NCI-H146 (cell line): ENCODE results near the gene TEC.
"Not testable (repeated sequence)": the region's sequence is repeated elsewhere in the genome, so short reads cannot be mapped to it uniquely, and the experiment has no call there.

Experiments
- DNase-seq: peaks from one replicate; lab custom pipeline; 2025; lab: John Stamatoyannopoulos, UW

The TEC gene

DNA sequence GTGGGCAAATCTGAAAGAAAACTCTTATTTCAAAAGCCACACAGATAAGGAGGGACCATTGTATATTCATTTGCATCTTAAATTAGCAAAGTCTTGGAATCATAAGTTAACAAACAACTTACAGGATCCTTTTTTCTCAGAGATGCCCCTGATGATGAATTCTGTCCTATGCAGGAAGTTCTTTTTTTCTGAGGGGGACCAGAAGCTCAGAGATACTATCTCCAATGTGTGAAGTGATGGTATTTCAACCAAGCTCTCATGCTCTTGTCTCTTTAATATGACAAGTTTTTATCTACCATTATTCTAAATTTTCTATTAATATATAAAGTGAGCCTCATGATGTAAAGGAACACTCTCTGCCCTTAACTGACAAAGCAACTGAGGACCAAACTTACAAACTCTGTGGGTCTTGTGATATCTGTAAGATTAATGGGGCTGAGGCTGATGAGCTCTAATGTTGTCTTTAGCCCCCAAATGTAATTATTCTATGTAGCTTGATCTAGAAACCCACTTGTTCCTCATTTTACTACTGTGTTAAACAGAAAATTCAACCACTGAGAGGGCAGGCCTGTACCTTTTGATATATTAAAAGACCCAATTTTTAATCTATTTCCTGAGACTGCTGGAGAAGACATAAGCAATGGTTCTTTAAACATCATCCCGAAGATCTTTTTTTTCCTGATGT, 27.0 kb downstream of the TEC start:
- no peak for DNase-seq

- DNase-seq: no peak
These were observed 27.9 kb downstream of the TEC start for GRCh38 chr4:48241731-48242130.

GRCh38 chr4:48237996-48238645, 31.5 kb downstream of the TEC start:
- no peak for DNase-seq

- DNase-seq: no peak
These were observed 34.6 kb downstream of the TEC start for GRCh38 chr4:48235050-48235449.

DNA sequence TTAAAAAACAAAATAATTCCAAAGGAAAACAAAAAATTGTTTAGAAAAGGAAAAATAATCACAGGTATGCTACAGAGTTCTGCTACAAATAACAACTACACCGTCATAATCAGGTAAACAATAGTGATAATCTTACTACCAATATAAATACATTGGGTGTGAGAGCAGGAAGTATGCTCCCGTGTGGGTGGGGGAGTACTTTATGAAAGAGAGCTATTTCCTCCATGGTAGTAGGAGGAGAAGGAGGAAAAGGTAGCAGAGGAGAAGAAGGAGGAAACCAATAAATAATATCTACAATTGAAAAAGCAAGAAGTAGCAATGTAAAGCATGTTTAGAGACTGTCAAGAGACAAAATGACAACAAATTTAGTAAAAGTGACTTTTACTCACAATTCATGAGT, 35.1 kb downstream of the TEC start:
- no peak for DNase-seq

- DNase-seq: no peak
These were observed 40.7 kb downstream of the TEC start for GRCh38 chr4:48228949-48229348.

DNA sequence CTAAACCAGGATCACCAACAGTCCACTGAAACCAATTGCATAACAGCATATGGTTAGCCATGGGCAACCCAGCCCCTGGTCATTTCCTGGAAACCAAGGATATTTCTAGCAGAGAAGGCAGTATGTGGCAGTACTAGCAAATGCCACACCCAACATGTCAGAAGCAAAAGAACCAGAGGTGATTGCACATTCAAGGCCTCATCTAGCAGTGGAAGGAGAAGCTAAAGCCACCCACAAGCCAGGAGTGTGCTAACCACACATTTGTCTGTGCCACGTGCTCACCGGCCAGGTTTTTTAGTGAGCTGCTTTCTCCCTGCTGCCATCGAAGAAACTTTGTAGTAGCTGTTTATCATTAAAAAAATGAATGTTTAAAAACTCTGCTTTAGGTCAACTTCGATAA, 42.0 kb downstream of the TEC start:
- DNase-seq: no peak

- DNase-seq: no peak
These were observed 43.4 kb downstream of the TEC start for GRCh38 chr4:48226199-48226598.

DNA sequence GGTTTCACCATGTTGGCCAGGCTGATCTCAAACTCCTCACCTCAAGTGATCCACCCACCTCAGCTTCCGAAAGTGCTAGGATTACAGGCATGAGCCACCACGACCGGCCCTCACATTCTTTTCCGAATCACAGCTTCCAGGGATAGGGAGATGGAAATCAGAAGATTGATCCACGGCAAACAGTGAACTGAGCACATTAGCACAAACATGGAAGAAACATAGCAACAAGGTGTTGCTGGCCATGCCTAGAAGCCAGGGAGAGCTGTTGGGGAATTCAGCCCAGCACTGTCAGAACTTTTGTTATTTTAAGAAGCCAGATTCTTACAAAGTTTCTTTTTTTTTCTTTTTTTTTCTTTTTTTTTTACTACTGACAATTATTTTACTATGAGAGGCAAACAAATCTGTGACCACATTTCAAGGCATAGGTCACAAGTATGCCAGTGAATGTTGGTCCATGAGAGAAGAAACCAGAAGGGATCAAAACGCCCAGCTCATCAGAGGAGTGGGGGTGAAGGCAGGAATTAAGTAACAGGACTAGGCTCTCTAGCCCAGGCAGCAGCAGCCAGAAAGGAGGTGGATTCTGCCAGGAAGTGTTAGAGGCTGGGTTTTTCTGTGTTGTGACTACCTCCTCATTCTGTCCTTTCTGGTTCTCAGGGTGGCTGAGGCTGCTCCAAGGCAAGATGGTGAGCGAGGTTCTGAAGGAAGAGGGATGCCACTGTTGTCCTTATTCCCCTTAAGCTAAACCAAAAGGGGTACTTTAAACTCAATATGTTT, 44.1 kb downstream of the TEC start:
- no peak for DNase-seq

GRCh38 chr4:48224606-48225005, 45.0 kb downstream of the TEC start:
- DNase-seq: no peak

- DNase-seq: no peak
These were observed 45.9 kb downstream of the TEC start for GRCh38 chr4:48223633-48224295.

GRCh38 chr4:48222491-48222890, 47.1 kb downstream of the TEC start:
- DNase-seq: no peak

- DNase-seq: not testable (repeated sequence)
These were observed 50.2 kb downstream of the TEC start for GRCh38 chr4:48219430-48219829.

DNA sequence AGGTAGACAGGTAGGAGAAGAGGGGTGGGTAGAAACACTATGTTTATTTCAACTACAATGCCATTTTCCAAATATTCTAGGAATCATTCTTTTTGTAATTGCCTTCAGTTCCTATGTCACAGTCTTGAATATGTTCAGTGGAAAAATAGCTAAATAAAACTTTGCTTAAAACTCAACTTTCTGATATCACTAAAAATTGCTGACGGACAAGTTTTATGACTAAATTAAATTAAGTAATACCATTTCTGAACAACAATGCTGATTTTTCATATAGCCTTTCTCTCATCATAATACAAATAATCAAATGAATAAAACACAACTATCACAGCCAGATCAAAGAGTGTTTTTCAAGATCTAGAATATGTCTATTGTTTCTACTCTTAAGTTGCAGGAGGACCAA, 53.1 kb downstream of the TEC start:
- no peak for DNase-seq

- no peak for DNase-seq
These were observed 53.7 kb downstream of the TEC start for GRCh38 chr4:48215977-48216376.

- no peak for DNase-seq
These were observed 57.5 kb downstream of the TEC start for GRCh38 chr4:48212165-48212564.

DNA sequence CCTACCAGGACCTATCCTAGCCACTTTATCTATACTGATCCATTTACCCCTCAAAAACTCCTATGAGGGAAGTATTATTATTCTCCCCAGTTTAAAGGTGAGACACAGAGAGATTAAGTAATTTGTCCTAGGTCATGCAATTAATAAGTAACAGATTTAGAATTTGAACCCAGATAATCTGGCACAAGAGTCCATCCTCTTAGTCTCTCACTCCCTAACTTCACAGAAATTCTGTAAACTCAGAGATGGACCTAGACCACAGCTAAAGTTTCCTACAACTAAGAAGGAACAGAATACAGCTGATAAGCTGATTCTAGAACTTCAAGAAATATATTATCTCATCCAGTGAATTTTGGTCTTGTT, 58.7 kb downstream of the TEC start:
- DNase-seq: no peak

- DNase-seq: no peak
These were observed 64.0 kb downstream of the TEC start for GRCh38 chr4:48205626-48206025.

DNA sequence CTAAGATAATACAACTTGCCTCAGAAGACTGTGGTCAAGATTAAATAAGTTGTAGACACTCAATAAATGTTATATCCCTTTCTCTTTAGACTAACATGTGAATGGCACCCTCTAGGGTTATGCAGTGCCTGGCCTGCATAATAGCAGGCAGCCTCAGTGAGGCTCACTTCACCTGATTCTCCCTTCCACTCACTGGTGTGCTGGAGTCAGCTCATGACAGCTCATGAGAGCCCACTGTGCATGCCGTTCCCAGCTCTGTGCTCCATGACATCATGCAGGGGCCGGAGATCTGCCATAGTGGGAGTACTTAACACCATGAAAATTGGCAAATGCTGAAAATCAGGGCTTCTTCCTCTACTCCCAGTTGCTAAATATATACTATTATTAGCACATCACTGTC, 64.5 kb downstream of the TEC start:
- DNase-seq: no peak

- DNase-seq: no peak
These were observed 65.8 kb downstream of the TEC start for GRCh38 chr4:48203819-48204218.

- peak; percentile 28 for DNase-seq
These were observed 71.9 kb downstream of the TEC start for GRCh38 chr4:48197643-48198237.

DNA sequence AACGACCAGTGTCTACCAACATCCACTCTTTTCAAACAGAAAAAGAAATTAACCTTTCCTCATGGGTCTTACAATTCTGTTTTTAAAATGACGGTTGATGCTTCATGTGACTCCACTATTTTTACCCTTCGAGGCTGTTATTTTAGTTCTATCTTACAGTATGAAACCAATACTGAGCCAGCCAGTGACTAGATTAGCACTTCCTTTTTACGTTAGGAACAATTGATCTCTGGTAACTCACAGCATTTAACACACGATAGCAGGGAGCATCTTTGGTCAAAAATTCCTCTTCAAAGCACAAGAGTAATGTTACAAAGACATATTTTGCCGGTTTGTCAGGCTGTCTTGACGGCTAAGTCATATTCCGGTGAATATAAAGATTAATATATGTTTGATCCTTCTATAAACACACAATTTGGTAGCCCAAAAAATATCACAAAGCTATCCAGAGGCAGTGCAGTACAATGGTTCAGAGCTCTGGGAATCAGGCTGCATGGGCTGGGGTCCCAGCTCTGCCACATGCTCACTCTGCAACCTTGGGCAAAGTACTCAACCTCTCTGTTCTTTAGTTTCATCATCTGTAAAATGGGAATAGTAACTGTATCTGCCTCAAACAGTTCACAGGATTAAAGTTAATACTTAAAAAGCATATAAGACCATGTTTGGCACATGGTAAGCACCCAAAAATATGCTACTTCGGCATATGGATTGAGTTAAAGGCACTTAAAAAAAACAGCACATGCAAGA, 72.7 kb downstream of the TEC start:
- DNase-seq: no peak
